ENCODE data around the gene SDR42E1.

DNA sequence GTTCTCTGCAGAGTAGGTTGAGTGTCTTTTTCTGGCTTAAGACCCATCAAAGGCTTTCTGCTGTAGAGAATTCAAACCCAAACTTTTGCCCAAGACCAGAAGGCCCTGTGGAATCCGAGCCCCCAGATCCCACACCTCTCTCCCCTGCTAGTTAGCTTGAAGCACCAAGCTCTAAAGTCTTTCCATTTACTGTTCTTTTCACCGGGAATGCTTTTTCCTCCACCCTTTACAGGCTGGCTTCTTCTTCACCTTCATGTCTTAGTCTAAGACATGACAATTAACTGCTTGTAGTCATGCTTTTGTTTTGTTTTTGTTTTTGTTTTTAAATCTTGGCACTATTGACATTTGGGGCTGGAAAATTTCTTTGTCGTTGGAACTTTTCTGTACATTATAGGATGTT lies 39.2 kb upstream of the SDR42E1 start:
- TF ChIP-seq, protein P1, sequence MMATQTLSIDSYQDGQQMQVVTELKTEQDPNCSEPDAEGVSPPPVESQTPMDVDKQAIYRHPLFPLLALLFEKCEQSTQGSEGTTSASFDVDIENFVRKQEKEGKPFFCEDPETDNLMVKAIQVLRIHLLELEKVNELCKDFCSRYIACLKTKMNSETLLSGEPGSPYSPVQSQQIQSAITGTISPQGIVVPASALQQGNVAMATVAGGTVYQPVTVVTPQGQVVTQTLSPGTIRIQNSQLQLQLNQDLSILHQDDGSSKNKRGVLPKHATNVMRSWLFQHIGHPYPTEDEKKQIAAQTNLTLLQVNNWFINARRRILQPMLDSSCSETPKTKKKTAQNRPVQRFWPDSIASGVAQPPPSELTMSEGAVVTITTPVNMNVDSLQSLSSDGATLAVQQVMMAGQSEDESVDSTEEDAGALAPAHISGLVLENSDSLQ (IDR thresholded peaks at IDR 0.05), result no peak
- TF ChIP-seq NFYB (IDR thresholded peaks at IDR 0.05; ENCODE audit: insufficient read depth, low read depth, low read length) (no peak), EZH2 (IDR thresholded peaks at IDR 0.05; ENCODE audit: borderline replicate concordance, control insufficient read depth, low read depth, low read length) (no peak), ZNF274 (IDR thresholded peaks at IDR 0.05; ENCODE audit: insufficient read depth, insufficient read length) (no peak), HSF1 (IDR thresholded peaks at IDR 0.05; ENCODE audit: low read depth, low read length) (no peak), RFX5 (IDR thresholded peaks at IDR 0.05; ENCODE audit: low read depth, low read length) (no peak), TAF1 (IDR thresholded peaks at IDR 0.05; ENCODE audit: borderline replicate concordance, low read depth, low read length) (no peak), CTCF (IDR thresholded peaks at IDR 0.05 in 2 of 3, conservative IDR thresholded peaks at IDR 0.05 in 1 of 3; ENCODE audit: control insufficient read depth in 2 of 3, extremely low read depth in 1 of 3, insufficient read depth in 1 of 3, low read depth in 3 of 3, low read length in 3 of 3) (no peak), PML (IDR thresholded peaks at IDR 0.05; ENCODE audit: low read length) (no peak), CBX3 (IDR thresholded peaks at IDR 0.05; ENCODE audit: borderline replicate concordance, low read depth) (no peak)
